Ovary (tissue), 10 donors: Measurements from ENCODE around the gene ZNF568. TPM values are rescaled to one million over a fixed set of nuclear protein-coding genes. Genes with fewer than 3 reads are reported as not detected.

Experiments used
- DNase-seq, 5 donors: peaks; one replicate each; pipeline ENCODE4 v3.0.0-alpha.2; 2019 to 2020
- H3K27ac ChIP-seq, 2 donors: fragments of 200-600 bp; one replicate each; pipeline versions ENCODE4 v1.5.1 to v1.8.0; 2019 to 2022
- H3K27me3 ChIP-seq: fragments of 200-600 bp; one replicate; pipeline ENCODE4 v1.8.0; 2022
- H3K36me3 ChIP-seq: fragments of 200-600 bp; sonication (generic); one replicate; pipeline ENCODE4 v1.5.1; 2019
- H3K4me1 ChIP-seq: one replicate; pipeline ENCODE4 v1.8.1; 2013; ENCODE audit warnings: mild to moderate bottlenecking, moderate library complexity; ENCODE audit not compliant: insufficient read depth
- H3K4me3 ChIP-seq: fragments of 200-600 bp; sonication (generic); one replicate; pipeline ENCODE4 v1.5.1; 2017
- H3K9me3 ChIP-seq, 2 donors: fragments of 200-600 bp in 1 of 2; sonication (generic) in 1 of 2; one replicate each; pipeline versions ENCODE4 v1.5.1 to v1.8.1; 2013 to 2019; ENCODE audit warnings: mild to moderate bottlenecking in 1 of 2, moderate library complexity in 1 of 2
- CTCF ChIP-seq, 3 donors: fragments of 450-650 bp in 2 of 3; fragments of 200-600 bp in 1 of 3; IDR thresholded peaks; one replicate each; pipeline versions ENCODE4 v1.5.1 to v1.8.0; 2016 to 2022; ENCODE audit warnings: antibody characterized with exemption in 3 of 3, mild to moderate bottlenecking in 1 of 3
- EP300 ChIP-seq: sonication (generic); formaldehyde crosslinking; IDR thresholded peaks from one replicate; pipeline ENCODE4 v1.6.1; 2017; ENCODE audit warnings: antibody characterized with exemption
- POLR2A ChIP-seq: fragments of 450-650 bp; IDR thresholded peaks from one replicate; pipeline ENCODE4 v1.6.1; 2017; ENCODE audit warnings: antibody characterized with exemption, mild to moderate bottlenecking, moderate library complexity
- WGBS, 3 donors: extraction: QIAGEN DNeasy Blood & Tissue Kit in 1 of 3; methylation state at CpG; one replicate each; pipeline versions ENCODE4 v1.1.5 to v1.1.7; 2013 to 2017; 5-methylcytosine and 5-hydroxymethylcytosine counted together
- intact Hi-C, 4 donors: fragments of 100-400 bp; cut with DNase I; formaldehyde crosslinking; loops; one replicate each; pipeline versions ENCODE4 v1.11.0 to v1.15.1; 2022 to 2023
- long read RNA-seq, 3 donors: library from polyadenylated mRNA in 2 of 3; unstranded in 2 of 3; transcript quantifications; one replicate each; pipeline ENCODE4 v2.0.0 and lab custom pipeline, GENCODE V29; 2021 to 2026
- polyA plus RNA-seq, 2 donors: library from polyadenylated mRNA; stranded (reverse); fragments of 200-250 nt in 1 of 2; fragments of 350-450 nt in 1 of 2; fragmentation: Illumina TruSeq in 1 of 2; extraction: RNeasy Lipid Tissue Mini Kit (QIAGEN cat#74804) in 1 of 2; gene quantifications; one replicate each; pipeline ENCODE4 v1.2.3, GENCODE V29; 2013 to 2014
- total RNA-seq, 7 donors: library from RNA; depleted of rRNA in 2 of 7; stranded (reverse); fragments of >200 nt in 2 of 7; fragmentation: NEBNext Ultra II Directional in 3 of 7; extraction: Animal tissue kit (Norgen Biotek cat#: 25700) in 3 of 7; gene quantifications; one replicate each; pipeline versions ENCODE4 v1.1.0 to v1.2.4, GENCODE V29; 2016 to 2023
- donor health status: DM: no; HTN: no; CAD: no; lungs with moderate emphysema.
- donor health status: DM: no; HTN: no; CAD: no.
- donor health status: Bipolar disorder and iron deficiency.
- donor health status: DM: yes; HTN: yes; CAD: no.
- donor health status: DM: no; HTN: no; CAD: no.
- donor health status: DM: yes; HTN: yes; CAD: no.

Gene ZNF568
- 10 to 100 TPM; 11.1 to 25.3 (median 15.6) TPM for total RNA-seq
- 1 to 10 TPM; 9.5 to 9.8 TPM for polyA plus RNA-seq
- long read RNA-seq, donor 1, transcript ZNF568-210 (6 exons, 1,914 nt), result minor isoform, 7 of 47 reads
- long read RNA-seq, donor 1, transcript ZNF568-201 (7 exons, 2,441 nt), result major isoform, 21 of 47 reads
- long read RNA-seq, donor 1, partial matches to known transcripts, result 0 of 47 reads
- long read RNA-seq, donor 1, other reads (novel, unspliced or antisense), result 12 of 47 reads
- long read RNA-seq, donor 2, transcript ZNF568-201 (7 exons, 2,441 nt), result major isoform, 5 of 8 reads
- long read RNA-seq, donor 2, partial matches to known transcripts, result 0 of 8 reads
- long read RNA-seq, donor 2, other reads (novel, unspliced or antisense), result 0 of 8 reads
- long read RNA-seq, donor 3, partial matches to known transcripts, result 0 of 15 reads
- long read RNA-seq, donor 3, other reads (novel, unspliced or antisense), result 3 of 15 reads

GRCh38 chr19:36915992-36916830, at the start of gene ZNF568, which contains the start of gene ZNF829:
TSS of gene ZNF568 (plus strand) at chr19:36916332. CDS start at chr19:36922771, 6,439 bp downstream.
TSS of gene ZNF829 (minus strand) at chr19:36916291. CDS start at chr19:36915167, 1,124 bp downstream.
- Histone ChIP-seq H3K9me3 (peaks cover 0 to 10% of the 10 kb centered on the region in 2 donors), H3K4me1 (peaks cover 5% of the 10 kb centered on the region), H3K4me3 (peak within 1 kb of the TSS; percentile 77), H3K36me3 (no peaks in the 10 kb centered on the region), H3K27ac (peak within 1 kb of the TSS; percentile 67 to 94), H3K27me3 (no peaks in the 10 kb centered on the region)
- DNase-seq, result peak; percentile 78 to 88 (median 83)
- intact Hi-C loops, result no loop called here
- TF ChIP-seq POLR2A (no peak), CTCF (IDR thresholded peaks at IDR 0.05) (peak; percentile 21 to 53 (median 39))
- WGBS, 3 donors, result 0% methylated on average over 45 to 57 of the region's 57 CpGs

- TF ChIP-seq CTCF (IDR thresholded peaks at IDR 0.05) (no peak), EP300 (no peak), POLR2A (no peak)
- Histone ChIP-seq H3K27me3 (no peaks in the 10 kb centered on the region), H3K4me1 (no peaks in the 10 kb centered on the region), H3K4me3 (no peak overlapping the region), H3K36me3 (peaks cover 4% of the 10 kb centered on the region), H3K27ac (no peak overlapping the region), H3K9me3 (peaks cover 8 to 54% of the 10 kb centered on the region in 2 donors)
- DNase-seq, result no peak
- WGBS, 3 donors, result 96 to 99% (median 97%) methylated on average over 10 of the region's 10 CpGs
- intact Hi-C loops, result no loop called here
Measured at GRCh38 chr19:36876993-36877938, 38.9 kb upstream of the ZNF568 start.

GRCh38 chr19:36891768-36892357, 24.3 kb upstream of the ZNF568 start:
- DNase-seq, result no peak
- intact Hi-C loops, result no loop called here
- peaks cover 6% of the 10 kb centered on the region for H3K36me3 ChIP-seq
- no peak overlapping the region for H3K4me3 ChIP-seq
- H3K9me3 ChIP-seq, result peaks cover 21 to 68% of the 10 kb centered on the region in 2 donors
- H3K27me3 ChIP-seq, result no peaks in the 10 kb centered on the region
- H3K27ac ChIP-seq, result no peak overlapping the region
- 96 to 99% (median 98%) methylated on average over 3 of the region's 3 CpGs for WGBS, 3 donors
- no peaks in the 10 kb centered on the region for H3K4me1 ChIP-seq
- TF ChIP-seq CTCF (IDR thresholded peaks at IDR 0.05), result no peak
- no peak for TF ChIP-seq EP300
- no peak for TF ChIP-seq POLR2A
